ENCODE data around the gene SREBF2.

- TF ChIP-seq CTCF (IDR thresholded peaks at IDR 0.05 in 2 of 3, conservative IDR thresholded peaks at IDR 0.05 in 1 of 3; ENCODE audit: borderline replicate concordance in 1 of 3, insufficient read depth in 1 of 3, low read depth in 2 of 3, low read length in 2 of 3) (no peak), POLR2A (IDR thresholded peaks at IDR 0.05; ENCODE audit: borderline replicate concordance, extremely low read depth, insufficient read depth, insufficient read length) (no peak)
These were observed 582 bp downstream of the SREBF2 start for GRCh38 chr22:41833369-41834004.
